Measurements from ENCODE around the gene PILRA. TPM values are rescaled to one million over a fixed set of nuclear protein-coding genes. Genes with fewer than 3 reads are reported as not detected.

The PILRA gene
- total RNA-seq, 4 donors from 2014 or later, result 0.62 to 5.4 (median 2.0) TPM

GRCh38 chr7:100352984-100353684 lies 20.2 kb upstream of the PILRA start:
- intact Hi-C loops (cut with DNase I; ENCODE audit: low total_unique reads) (no loop called here), in situ Hi-C loops (cut with MboI; ENCODE audit: low sequenced_read_pairs in 4 of 4) (no loop called here)
- no peak overlapping the region for H3K27ac ChIP-seq
- H3K36me3 ChIP-seq, result peaks cover 0 to 97% of the 10 kb centered on the region in 2 donors
- H3K9me3 ChIP-seq, result no peaks in the 10 kb centered on the region
- ATAC-seq (no peak), DNase-seq (no peak)
- no peak for TF ChIP-seq CTCF (IDR thresholded peaks at IDR 0.05 in 4 of 5, conservative IDR thresholded peaks at IDR 0.05 in 1 of 5)
- no peak for TF ChIP-seq POLR2A (IDR thresholded peaks at IDR 0.05)
- no peaks in the 10 kb centered on the region for H3K27me3 ChIP-seq
- H3K4me3 ChIP-seq, result no peak overlapping the region
- no peaks in the 10 kb centered on the region for H3K4me1 ChIP-seq

DNA sequence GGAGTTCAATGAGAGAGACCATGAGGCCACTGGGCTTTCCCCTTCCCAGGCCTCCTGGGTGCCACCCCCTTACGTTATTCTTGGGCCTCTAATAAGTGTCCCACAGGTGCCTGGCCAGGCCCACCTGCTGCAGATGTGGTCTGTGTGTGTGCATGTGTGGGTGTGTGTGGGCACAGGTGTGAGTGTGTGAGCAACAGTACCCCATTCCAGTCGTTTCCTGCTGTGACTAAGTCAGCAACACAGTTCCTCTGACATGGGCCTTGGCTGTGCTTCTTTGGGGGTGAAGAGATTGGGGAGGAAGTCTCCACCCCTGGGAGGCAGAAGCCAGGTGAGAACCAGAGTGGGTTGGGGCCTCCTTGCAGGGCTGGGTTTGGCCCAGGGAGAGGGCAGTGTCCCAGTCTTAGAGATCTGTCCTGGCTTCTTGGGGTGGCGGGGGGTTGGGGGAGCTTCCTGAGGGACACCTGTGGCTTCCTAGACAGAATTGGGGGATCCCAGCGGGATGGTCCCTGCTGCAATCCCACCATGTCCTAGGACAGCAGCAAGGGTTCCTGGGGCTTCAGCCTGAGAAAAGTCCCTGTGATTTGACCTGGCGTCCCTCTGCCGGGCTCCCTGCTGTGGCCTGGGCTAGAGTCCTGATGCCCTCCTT lies 19.5 kb upstream of the PILRA start:
- no peak for DNase-seq
- no peaks in the 10 kb centered on the region for H3K9me3 ChIP-seq
- H3K36me3 ChIP-seq, result peaks cover 0 to 98% of the 10 kb centered on the region in 2 donors
- H3K27me3 ChIP-seq, result no peaks in the 10 kb centered on the region
- intact Hi-C loops (cut with DNase I; ENCODE audit: low total_unique reads) (no loop called here), in situ Hi-C loops (cut with MboI; ENCODE audit: low sequenced_read_pairs in 4 of 4) (no loop called here)
- no peak overlapping the region for H3K27ac ChIP-seq
- ATAC-seq, result no peak
- TF ChIP-seq CTCF (IDR thresholded peaks at IDR 0.05 in 4 of 5, conservative IDR thresholded peaks at IDR 0.05 in 1 of 5), result no peak
- TF ChIP-seq POLR2A (IDR thresholded peaks at IDR 0.05), result no peak
- no peaks in the 10 kb centered on the region for H3K4me1 ChIP-seq
- H3K4me3 ChIP-seq, result no peak overlapping the region

DNA sequence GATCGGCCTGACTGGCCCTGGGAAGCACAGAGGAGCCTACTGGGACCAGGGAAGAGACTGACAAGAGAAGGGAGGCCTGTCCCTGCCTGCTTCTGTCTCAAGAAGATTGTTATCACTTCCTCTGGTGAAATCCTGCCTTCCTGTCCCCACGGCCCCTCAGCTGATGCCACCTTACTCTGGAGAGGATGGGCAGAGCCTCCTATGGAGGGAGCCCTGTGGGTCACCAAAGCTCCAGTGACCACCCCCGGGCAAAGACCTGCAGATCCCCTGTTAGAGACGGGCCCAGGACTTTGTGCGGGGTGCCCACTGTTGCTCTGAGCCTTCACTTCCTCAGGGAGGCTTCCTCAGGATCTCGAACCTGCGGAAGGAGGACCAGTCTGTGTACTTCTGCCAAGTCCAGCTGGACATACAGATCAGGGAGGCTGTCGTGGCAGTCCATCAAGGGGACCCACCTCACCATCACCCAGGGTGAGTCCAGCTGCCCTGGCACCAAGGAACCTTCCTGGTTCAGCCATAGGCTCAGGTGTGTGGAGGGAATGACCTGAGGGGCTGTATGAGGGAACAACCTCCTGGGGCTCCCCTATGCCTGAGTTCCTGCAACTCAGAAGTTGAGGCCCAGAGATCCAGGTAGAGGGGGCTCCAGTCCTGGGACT lies 16.7 kb upstream of the PILRA start:
- no peaks in the 10 kb centered on the region for H3K27me3 ChIP-seq
- no peaks in the 10 kb centered on the region for H3K9me3 ChIP-seq
- in situ Hi-C loops (cut with MboI; ENCODE audit: low sequenced_read_pairs in 4 of 4), result no loop called here
- no peaks in the 10 kb centered on the region for H3K4me1 ChIP-seq
- ATAC-seq (no peak), DNase-seq (no peak)
- intact Hi-C loops (cut with DNase I; ENCODE audit: low total_unique reads), result no loop called here
- TF ChIP-seq POLR2A (IDR thresholded peaks at IDR 0.05) (no peak), CTCF (IDR thresholded peaks at IDR 0.05 in 4 of 5, conservative IDR thresholded peaks at IDR 0.05 in 1 of 5) (no peak)
- no peak overlapping the region for H3K27ac ChIP-seq
- H3K4me3 ChIP-seq, result no peak overlapping the region
- peaks cover 0 to 100% of the 10 kb centered on the region in 2 donors for H3K36me3 ChIP-seq

GRCh38 chr7:100357131-100357561 lies 16.1 kb upstream of the PILRA start:
- no peak for DNase-seq
- TF ChIP-seq POLR2A (IDR thresholded peaks at IDR 0.05), result no peak
- TF ChIP-seq CTCF (IDR thresholded peaks at IDR 0.05 in 4 of 5, conservative IDR thresholded peaks at IDR 0.05 in 1 of 5), result no peak
- intact Hi-C loops (cut with DNase I; ENCODE audit: low total_unique reads), result no loop called here

More at GRCh38 chr7:100357131-100357561, 16.1 kb upstream of the PILRA start:
- H3K27me3 ChIP-seq, result no peaks in the 10 kb centered on the region
- no peaks in the 10 kb centered on the region for H3K9me3 ChIP-seq
- no peak for ATAC-seq
- in situ Hi-C loops (cut with MboI; ENCODE audit: low sequenced_read_pairs in 4 of 4), result no loop called here
- no peak overlapping the region for H3K4me3 ChIP-seq
- no peak overlapping the region for H3K27ac ChIP-seq
- no peaks in the 10 kb centered on the region for H3K4me1 ChIP-seq
- peaks cover 0 to 100% of the 10 kb centered on the region in 2 donors for H3K36me3 ChIP-seq

Measured in gastrocnemius medialis (tissue), 4 donors.